ENCODE measurements around the gene GNPDA2.

DNA sequence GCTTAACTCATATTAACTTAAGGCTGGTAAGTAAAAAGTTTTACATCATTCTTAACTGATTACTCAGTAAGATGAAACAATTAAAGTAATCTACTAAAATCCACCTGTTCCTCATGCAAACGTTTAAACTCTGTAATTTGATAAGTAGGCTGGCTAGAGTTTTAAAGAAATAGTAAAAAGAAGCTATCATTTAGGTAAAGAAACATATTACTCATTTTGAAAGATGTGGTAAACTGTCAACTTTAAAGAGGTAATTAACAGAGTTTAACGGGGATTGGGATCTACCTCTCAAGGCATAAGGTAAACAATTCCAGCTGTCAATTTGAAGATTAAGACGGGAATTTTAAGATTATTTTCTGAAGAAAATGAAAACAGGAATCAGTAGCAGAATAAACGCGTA, 9.8 kb downstream of the GNPDA2 start:
- TF ChIP-seq EZH2phosphoT487 (IDR thresholded peaks at IDR 0.05; ENCODE audit: low read depth, severe bottlenecking, unreplicated experiment) (no peak), EZH2 (IDR thresholded peaks at IDR 0.05; ENCODE audit: borderline replicate concordance) (no peak)
- TF ChIP-seq, protein P1, sequence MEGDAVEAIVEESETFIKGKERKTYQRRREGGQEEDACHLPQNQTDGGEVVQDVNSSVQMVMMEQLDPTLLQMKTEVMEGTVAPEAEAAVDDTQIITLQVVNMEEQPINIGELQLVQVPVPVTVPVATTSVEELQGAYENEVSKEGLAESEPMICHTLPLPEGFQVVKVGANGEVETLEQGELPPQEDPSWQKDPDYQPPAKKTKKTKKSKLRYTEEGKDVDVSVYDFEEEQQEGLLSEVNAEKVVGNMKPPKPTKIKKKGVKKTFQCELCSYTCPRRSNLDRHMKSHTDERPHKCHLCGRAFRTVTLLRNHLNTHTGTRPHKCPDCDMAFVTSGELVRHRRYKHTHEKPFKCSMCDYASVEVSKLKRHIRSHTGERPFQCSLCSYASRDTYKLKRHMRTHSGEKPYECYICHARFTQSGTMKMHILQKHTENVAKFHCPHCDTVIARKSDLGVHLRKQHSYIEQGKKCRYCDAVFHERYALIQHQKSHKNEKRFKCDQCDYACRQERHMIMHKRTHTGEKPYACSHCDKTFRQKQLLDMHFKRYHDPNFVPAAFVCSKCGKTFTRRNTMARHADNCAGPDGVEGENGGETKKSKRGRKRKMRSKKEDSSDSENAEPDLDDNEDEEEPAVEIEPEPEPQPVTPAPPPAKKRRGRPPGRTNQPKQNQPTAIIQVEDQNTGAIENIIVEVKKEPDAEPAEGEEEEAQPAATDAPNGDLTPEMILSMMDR (IDR thresholded peaks at IDR 0.05; ENCODE audit: poor library complexity) = no peak

All from hepatocyte (in vitro differentiated cells).